ENCODE data around the gene TSEN54.
A peak's percentile ranks its signal among the peaks of the same experiment; 100 is the strongest.

The TSEN54 gene

GRCh38 chr17:75503976-75504346 is 12.4 kb upstream of the TSEN54 start:
- no peak for DNase-seq (ENCODE audit: low spot score)

- DNase-seq (ENCODE audit: low spot score) = peak; percentile 49
Measured at GRCh38 chr17:75504347-75505151, 11.8 kb upstream of the TSEN54 start.

GRCh38 chr17:75505152-75505409 is 11.2 kb upstream of the TSEN54 start:
- no peak for DNase-seq (ENCODE audit: low spot score)

- no peak for DNase-seq (ENCODE audit: low spot score)
Measured at GRCh38 chr17:75505640-75506039, 10.7 kb upstream of the TSEN54 start.

- no peak for DNase-seq (ENCODE audit: low spot score)
Measured at GRCh38 chr17:75506134-75506533, 10.2 kb upstream of the TSEN54 start.

GRCh38 chr17:75506888-75507287 is 9.4 kb upstream of the TSEN54 start:
- DNase-seq (ENCODE audit: low spot score) = no peak

- DNase-seq (ENCODE audit: low spot score) = no peak
Measured at GRCh38 chr17:75507733-75508719, 8.3 kb upstream of the TSEN54 start.

- DNase-seq (ENCODE audit: low spot score) = no peak
Measured at GRCh38 chr17:75508931-75509361, 7.4 kb upstream of the TSEN54 start.

GRCh38 chr17:75509528-75510258 is 6.6 kb upstream of the TSEN54 start:
- no peak for DNase-seq (ENCODE audit: low spot score)

- DNase-seq (ENCODE audit: low spot score) = no peak
Measured at GRCh38 chr17:75511270-75511609, 5.1 kb upstream of the TSEN54 start.

- DNase-seq (ENCODE audit: low spot score) = no peak
Measured at GRCh38 chr17:75511610-75512575, 4.4 kb upstream of the TSEN54 start.

GRCh38 chr17:75512926-75513640 is 3.2 kb upstream of the TSEN54 start:
- DNase-seq (ENCODE audit: low spot score) = no peak

GRCh38 chr17:75513641-75514000 is 2.7 kb upstream of the TSEN54 start:
- no peak for DNase-seq (ENCODE audit: low spot score)

- peak; percentile 18 for DNase-seq (ENCODE audit: low spot score)
Measured at GRCh38 chr17:75514299-75514918, 1.9 kb upstream of the TSEN54 start.

GRCh38 chr17:75514919-75515495 is 1.3 kb upstream of the TSEN54 start:
- DNase-seq (ENCODE audit: low spot score) = no peak

- DNase-seq (ENCODE audit: low spot score) = peak; percentile 87
Measured at GRCh38 chr17:75515496-75516254, 653 bp upstream of the TSEN54 start, which contains the start of gene CASKIN2. Gene CASKIN2 (minus strand): TSS chr17:75515537. CDS start chr17:75513804, 1,733 bp downstream.

GRCh38 chr17:75516619-75517296 is 430 bp downstream of the TSEN54 start:
- DNase-seq (ENCODE audit: low spot score) = peak; percentile 41

- peak; percentile 44 for DNase-seq (ENCODE audit: low spot score)
Measured at GRCh38 chr17:75517297-75517865, 1.1 kb downstream of the TSEN54 start.

Data from SW480 (cell line).